ENCODE measurements around the gene LTF.
"Not testable (repeated sequence)": the region's sequence is repeated elsewhere in the genome, so short reads cannot be mapped to it uniquely, and the experiment has no call there.

The LTF gene

GRCh38 chr3:46440531-46441294 lies 24.0 kb downstream of the LTF start:
- FAIRE-seq = no peak

GRCh38 chr3:46438831-46439230 lies 25.9 kb downstream of the LTF start:
- FAIRE-seq = no peak

GRCh38 chr3:46435081-46435726 lies 29.5 kb downstream of the LTF start:
- no peak for FAIRE-seq

GRCh38 chr3:46433841-46434240 lies 30.9 kb downstream of the LTF start:
- FAIRE-seq = no peak

- FAIRE-seq = not testable (repeated sequence)
Observed at GRCh38 chr3:46433118-46433517, 31.6 kb downstream of the LTF start.

- FAIRE-seq = not testable (repeated sequence)
Observed at GRCh38 chr3:46431905-46432304, 32.8 kb downstream of the LTF start.

GRCh38 chr3:46430879-46431278 lies 33.8 kb downstream of the LTF start:
- not testable (repeated sequence) for FAIRE-seq

GRCh38 chr3:46429671-46430070 lies 35.0 kb downstream of the LTF start:
- FAIRE-seq = no peak

GRCh38 chr3:46429250-46429649 lies 35.5 kb downstream of the LTF start:
- no peak for FAIRE-seq

- no peak for FAIRE-seq
Observed at GRCh38 chr3:46427916-46428833, 36.5 kb downstream of the LTF start.

GRCh38 chr3:46427404-46427803 lies 37.3 kb downstream of the LTF start:
- not testable (repeated sequence) for FAIRE-seq

GRCh38 chr3:46426476-46426875 lies 38.2 kb downstream of the LTF start:
- FAIRE-seq = not testable (repeated sequence)

- no peak for FAIRE-seq
Observed at GRCh38 chr3:46423588-46423987, 41.1 kb downstream of the LTF start.

GRCh38 chr3:46422617-46423016 lies 42.1 kb downstream of the LTF start:
- no peak for FAIRE-seq

GRCh38 chr3:46420931-46421330 lies 43.8 kb downstream of the LTF start:
- FAIRE-seq = no peak

- no peak for FAIRE-seq
Observed at GRCh38 chr3:46419816-46420215, 44.9 kb downstream of the LTF start.

GRCh38 chr3:46417841-46418611 lies 46.7 kb downstream of the LTF start:
- no peak for FAIRE-seq

- no peak for FAIRE-seq
Observed at GRCh38 chr3:46416811-46417510, 47.7 kb downstream of the LTF start.

GRCh38 chr3:46416125-46416810 lies 48.4 kb downstream of the LTF start:
- no peak for FAIRE-seq

GRCh38 chr3:46414739-46415138 lies 50.0 kb downstream of the LTF start:
- FAIRE-seq = no peak

GRCh38 chr3:46413951-46414350 lies 50.8 kb downstream of the LTF start:
- FAIRE-seq = no peak
